Activated T-cell treated with anti-CD3 and anti-CD28 coated beads for 24 hours (primary cell): ENCODE results near the gene NEDD4L.

Experiments
- DNase-seq: peaks from one replicate; pipeline ENCODE4 v3.0.0-alpha.2; 2020; ENCODE audit warnings: low read depth

Gene NEDD4L

DNA sequence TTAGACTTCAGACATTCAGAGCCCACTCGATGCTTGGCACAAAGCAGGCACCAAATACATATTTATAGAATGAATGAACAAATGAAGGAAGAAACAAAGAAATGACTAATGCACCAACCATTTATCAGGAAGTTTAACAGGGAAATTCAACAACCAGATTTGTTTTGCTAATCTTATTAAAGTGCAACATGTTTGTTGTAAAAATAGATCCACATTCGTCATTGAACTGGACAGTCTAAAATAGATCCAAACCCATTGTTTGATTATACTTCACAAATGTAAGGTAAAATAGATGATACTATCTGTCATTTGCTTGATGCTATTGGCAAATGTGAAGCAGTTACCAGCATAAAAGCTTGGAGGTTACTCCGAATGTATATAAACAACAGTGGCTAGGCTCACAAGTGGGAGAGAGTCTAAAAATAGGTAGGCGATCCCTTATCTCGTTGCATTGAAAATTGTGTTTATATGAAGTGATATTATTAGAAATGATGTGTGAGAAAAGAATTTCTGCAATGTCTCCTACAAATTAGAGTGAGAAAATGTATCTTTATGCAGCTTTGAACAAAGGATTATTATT, 246.2 kb downstream of the NEDD4L start:
- DNase-seq = no peak

DNA sequence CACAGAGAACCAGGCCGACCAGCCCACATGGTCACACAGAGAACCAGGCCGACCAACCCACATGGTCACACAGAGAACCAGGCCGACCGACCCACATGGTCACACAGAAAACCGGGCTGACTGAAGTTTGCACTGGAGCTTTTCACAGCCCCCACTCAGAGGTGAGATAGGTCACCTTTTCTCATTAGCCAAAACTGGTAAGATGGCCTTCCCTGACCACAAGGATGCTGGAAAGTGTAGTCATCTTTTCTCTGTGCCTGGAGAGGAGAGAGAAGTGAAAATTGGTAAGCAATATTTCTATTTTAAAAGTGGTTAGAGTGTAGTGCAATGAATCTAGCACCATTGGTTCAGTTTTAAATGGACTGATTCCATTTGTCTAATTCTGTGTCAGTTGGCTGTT, 247.1 kb downstream of the NEDD4L start:
- DNase-seq = no peak

DNA sequence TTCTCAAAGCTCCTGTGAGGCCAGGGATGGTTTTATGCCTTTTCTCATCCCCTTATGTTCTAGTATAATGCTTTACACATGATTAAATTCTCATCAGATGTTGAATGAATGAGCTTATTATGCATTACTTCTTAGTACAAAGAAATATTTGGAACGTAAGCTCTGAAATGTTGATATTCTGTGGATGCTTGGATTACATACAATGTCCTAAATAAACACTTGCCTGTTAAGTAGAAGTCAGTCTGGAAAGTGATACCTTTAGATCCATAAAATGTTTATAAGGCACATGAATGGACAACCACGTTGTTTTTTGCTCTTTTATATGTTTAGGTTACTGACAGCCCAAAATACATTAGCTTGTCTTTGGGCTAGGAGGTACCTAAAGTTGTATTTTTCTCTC, 248.6 kb downstream of the NEDD4L start:
- no peak for DNase-seq

DNA sequence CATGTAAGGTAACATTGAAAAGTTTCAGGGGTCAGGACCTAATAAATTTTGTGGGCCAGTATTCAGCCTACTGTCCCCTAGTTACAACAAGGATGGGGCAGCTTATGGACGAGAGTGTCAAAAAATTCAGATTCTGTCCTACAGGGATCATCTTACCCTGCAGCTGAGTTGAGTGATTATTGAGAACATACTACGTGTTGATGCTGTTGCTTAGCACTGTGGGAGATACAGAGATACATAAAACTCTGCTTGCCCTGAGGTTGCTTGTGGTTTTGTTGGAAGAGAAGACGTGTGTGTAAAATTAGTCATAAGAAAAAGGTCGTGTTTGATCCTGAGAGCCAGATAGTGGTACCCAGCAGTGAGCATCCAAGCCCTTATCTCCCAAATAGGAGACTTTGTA, 253.2 kb downstream of the NEDD4L start:
- DNase-seq = no peak

DNA sequence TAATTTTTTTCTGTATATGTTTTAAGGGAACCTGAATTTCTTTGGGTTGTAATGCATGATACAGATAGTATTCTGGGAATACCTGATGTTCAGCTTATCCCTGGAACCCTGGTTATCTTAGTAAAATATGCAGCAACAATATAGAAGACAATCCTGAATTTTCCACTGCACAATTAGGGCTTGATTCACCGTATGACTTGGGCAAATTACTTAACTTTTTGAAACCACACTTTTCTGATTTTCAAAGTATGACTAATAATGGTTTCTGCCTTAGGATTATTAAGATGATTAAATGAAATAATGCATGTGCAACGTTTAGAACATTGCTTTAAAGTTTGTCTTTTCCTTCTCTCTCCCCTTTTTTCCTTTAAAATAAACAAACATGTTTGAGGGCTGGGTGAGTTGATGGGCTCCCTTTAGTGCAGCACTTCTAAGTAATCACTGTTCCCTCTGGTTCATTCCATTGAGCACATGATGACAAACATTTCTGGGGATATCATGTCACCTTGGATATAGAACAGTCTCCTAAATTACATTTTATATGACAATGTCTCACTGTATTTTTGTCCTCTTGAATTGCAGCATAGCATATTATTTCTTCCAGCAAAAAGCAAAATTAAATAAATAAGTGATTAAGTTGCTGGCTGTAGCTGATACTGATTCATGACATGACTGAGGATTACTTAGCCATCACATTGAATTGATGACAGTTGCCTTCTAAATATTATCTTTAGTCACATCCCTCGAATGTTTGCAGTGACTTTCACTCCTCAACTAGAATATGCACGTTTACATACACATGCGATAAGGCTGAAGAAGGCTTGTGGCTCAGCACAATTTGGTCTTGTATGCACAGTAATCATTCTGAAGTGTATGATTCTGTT, 254.5 kb downstream of the NEDD4L start:
- DNase-seq = no peak

DNA sequence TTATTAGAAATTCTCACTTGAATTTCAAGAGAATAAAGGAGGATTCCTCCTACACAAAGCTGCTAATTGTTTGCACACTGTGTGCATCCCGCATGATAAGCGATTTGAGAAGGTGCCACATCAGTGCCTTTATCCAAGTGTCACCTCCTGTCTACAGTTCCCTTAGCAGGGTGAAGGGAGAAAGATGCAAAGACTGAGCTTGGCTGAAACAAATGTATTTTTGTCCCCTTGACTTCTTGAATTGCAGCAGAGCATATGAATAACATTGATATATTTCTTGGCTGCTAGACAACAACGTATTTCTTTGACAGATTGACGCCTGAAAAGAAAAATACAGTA, 255.1 kb downstream of the NEDD4L start:
- no peak for DNase-seq

DNA sequence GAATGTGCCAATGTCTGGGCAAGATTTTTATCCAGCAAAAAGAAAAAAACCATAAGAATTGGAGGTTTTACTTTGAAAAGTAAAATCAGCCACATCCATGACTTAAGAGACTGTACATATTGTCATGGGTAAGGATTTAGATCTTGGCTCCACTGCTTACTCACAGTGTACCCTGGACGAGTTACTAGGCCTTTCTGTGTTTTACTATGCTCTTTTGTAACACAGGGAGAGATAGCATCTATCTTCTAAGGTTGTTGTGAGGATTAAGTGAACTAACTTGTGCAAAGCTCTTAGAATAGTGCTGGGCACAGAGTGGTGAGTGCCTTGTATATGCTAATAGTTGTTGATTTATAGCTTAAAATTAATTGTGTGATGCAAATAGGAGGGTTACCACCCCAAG, 255.9 kb downstream of the NEDD4L start:
- DNase-seq = no peak

DNA sequence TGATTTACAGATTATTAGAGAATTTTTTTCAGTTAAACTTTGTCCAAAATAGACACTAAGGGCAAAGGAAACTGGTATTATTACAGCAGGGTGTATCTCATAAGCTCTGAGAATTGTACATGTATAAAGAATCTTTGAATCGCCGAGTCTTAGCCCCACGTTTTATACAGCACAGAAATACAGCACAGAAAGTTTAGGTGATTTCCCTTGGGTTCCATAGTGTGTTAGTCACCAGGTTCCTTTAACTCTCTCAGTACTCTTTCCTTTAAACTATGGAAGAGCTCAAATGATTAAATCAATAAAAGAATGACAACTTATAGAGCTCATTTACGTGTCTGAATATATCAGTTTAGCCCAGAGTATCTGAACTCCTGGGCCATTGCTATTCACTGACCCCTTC, 256.8 kb downstream of the NEDD4L start:
- DNase-seq = no peak

DNA sequence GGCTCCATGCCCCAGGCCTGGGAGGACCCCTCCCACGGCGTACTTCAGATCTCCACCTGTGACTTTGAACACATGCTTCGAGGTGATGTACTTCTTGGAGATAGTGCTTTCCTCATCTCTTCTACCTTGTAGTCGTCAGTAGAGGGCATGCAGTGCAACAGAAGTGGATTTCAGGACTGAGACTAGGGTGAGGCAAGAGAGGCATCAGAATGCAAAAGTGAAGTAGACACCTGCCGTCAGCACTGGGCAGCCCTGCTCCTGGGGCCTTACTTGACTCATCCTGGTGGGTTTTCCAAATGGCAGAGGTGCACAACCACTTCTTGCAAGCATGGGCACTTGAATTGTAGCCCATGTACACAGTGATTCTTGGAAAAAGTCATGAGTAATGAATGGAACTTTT, 258.8 kb downstream of the NEDD4L start:
- DNase-seq = no peak

DNA sequence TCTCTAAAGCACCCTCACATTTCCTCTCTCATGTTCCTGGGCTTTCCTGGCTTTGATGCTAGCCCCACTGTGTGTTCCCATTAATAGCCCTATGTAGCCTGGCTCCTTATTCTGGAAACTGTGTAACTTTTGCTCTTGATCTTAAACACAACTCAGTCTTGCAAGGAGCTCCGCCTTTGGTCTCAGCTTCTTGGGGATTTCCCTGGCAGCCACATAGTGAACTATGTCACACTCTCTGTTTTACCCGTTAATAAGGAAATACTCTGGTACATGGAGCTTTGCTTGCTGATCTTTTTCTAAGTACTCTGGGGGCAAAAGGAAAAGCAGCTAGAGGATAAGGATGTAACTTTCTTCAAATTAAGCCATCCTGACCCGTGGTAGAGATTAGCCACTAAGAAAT, 259.3 kb downstream of the NEDD4L start:
- no peak for DNase-seq

DNA sequence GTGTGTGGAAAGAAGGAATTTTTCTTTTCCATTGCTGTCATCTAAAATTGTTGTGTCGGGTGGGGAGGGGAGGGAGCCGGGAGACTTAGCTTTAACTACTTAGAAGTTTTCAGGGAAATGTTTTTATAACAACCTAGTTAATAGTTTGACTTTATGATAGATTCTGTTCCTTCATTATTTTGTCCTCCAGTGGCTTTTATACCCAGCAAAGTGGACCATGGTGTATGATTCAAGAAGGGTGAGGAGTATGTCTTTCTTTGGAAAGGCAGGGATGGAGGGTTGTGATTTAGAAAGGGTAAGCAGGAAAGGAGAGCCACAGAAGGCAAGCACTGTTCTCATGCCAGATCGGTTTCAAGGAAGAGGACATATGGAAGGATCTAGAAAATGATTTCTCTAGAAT, 261.8 kb downstream of the NEDD4L start:
- no peak for DNase-seq

DNA sequence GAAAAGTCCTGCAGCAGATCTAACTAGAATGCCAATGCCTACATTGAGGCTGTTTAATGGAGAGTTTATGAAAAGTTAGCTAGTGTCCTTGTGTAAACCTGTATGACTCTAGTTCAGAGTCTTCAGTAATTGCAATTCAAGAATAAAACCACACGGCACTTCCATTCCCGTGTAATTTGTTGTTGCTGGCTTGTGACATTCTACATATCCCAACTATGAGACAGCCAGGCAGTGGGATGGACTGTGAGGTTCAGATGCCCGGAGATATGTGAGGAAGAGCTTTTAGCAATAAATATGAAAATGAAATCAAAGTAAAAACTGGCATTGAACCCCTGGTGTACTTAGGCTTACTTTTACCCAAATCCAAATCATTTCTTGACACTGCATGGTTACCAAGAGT, 263.4 kb downstream of the NEDD4L start:
- DNase-seq = no peak

DNA sequence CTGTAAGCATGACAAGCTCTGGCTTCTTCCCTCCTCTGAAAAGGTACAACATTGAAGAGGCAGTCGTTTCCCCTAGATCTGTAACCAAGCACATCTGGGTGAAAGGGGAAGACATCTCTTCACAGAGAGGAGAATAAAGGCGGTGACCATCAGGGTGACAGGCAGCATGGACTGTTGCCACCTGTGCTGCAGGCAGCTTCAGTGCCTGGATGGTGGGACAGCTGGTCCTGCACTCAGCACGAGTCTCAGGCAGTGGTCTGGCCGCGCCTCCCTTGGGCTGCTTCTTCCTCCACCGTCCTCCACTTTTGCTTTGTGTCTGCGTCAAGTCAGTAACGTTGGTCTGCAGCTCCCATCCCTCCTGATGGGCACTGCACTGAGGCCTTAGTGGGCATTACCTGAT, 264.4 kb downstream of the NEDD4L start:
- DNase-seq = no peak

DNA sequence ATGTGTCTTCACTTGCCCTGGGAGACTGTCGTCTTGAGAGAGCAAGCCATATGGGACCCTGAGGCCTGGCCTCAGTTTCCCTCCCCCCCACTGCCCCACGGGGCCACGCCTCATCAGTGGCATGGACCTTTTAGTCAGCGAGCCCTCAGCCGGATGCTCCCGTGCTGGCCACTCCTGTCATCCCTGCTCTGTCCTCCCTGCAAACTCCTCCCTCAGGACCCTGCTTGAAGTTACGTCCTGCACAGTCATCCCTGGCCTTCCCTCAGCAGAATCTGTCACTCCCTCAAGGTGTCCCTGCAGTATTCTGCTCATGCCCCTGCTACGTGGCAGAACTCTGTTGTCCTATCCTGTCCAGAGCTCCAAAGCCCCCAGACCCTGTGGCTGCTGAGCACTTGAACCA, 265.1 kb downstream of the NEDD4L start:
- no peak for DNase-seq

DNA sequence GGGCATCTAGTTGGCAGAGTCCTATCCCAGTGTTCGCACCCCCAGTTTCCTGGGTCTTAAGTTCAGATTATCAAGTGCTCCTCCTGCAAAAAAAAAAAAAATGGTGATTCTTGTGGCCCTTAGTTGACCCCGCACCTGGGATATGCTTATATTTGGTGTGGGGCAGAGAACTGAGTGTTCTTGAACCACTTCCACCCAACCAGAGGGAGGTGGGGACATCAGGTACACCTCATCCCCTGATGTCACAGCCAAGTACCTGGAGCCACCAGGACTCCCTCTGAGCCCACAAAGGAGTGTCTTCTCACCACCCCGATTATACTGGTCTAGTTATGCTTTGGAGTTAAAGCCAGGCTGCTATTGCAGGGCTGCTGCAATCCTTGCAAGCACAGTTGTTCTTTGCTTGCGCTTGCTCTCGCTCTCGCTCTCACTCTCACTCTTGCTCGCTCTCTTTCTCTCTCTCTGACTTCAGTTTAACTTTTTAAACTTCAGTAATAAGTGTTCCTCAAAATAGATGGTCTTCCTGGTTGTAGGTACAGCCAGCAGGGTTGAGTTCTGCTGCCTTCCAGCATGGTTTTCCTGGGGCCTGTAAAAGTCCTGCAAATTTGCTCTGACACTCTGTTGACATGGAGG, 265.7 kb downstream of the NEDD4L start:
- DNase-seq = no peak

DNA sequence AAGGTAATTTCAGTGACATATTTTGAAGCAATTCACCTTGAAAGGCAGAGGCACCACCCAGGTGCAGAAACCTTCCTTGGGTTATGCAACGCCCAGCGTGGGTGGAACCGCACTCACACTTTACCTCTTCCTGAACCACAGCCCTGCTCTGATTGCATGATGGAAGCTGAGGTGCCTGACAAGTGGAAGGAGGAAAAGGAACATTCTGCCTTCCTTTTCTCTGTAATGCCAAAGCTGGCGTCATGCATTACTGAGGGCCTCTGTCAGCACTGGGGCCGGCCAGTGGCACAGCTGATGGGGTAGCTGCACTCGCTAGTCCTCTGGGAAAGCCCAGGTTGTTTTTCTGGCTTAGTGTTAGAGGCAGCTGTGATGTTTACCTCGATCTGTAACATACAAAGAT, 266.5 kb downstream of the NEDD4L start:
- peak; percentile 14 for DNase-seq

DNA sequence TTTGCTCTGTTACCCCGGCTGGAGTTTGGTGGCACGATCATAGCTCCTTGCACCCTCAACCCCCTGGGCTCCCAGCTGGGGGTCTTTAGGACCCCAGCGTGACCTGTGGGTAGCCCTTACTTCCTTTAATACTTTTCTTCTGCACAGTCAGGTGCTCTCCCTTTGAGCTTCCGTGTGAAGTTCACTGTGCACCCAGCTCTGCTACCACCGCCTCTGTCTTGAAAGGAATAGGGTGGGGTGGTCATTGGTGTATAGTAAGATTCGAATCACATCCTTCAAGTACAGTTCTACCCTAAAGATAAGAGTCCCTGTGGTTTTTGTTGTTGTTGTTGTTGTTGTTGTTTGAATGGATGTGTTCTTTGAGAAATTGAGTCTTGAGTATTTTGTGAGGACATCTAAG, 267.4 kb downstream of the NEDD4L start:
- DNase-seq = no peak

DNA sequence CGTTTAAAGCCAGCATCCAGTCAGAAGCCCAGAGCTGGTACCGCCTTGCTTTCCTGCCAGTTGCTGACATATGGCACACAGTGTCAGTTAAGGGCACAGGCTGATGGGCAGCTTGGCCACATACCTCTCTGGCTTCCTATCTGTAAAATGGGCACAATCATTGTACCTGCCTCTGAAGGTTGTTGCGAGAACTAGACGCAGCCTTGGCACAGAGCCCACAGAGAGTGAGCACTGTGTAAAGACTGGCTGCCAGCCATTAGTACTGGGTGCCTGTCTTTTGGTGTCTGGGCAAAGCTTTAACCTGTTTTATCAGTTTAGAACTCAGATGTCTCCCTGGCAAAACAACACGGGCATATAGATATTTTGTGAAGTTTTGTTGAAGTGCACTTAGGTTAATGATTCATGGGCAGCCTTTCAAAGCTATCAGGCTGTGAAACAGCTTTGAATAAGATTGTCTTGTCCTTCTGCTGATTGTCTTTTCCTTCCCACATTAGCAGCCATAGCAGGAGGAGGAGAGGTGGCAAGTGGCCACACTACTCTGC, 269.5 kb downstream of the NEDD4L start:
- no peak for DNase-seq

DNA sequence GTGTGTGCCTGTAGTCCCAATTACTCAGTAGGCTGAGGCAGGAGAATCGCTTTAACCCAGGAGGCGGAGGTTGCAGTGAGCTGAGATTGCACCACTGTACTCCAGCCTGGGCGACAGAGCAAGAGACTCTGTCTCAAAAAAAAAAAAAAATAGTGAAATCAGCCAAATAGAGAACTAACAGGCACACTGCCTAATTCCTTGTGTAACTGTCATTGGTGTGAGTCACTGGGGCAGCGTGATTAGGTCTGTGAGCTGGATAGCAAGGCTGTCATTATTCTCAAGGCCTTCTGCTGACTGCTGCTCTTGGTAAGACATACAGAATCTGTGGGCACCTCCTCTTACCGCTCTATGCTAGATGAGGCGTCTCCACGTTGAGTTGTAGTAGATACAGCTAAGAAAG, 270.3 kb downstream of the NEDD4L start:
- DNase-seq = no peak

DNA sequence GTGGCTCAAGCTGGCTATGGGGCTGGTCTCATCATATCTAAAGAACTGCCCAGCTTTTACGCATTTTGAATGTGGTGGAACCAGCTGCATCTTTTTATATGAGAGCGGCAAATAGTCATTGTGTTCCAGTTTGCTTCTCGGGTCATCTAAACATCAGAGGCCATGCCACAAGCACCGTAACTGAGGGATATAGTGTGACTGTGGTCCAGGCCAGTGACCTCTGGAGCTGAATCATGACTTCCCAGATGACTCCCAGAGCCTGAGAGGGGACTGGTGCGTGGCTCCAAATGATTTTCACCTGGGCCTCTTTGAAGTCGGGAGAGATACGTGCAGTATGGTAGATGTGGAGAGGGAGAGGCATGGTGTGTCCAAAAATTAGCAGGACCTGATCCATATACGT, 271.0 kb downstream of the NEDD4L start:
- DNase-seq = no peak

DNA sequence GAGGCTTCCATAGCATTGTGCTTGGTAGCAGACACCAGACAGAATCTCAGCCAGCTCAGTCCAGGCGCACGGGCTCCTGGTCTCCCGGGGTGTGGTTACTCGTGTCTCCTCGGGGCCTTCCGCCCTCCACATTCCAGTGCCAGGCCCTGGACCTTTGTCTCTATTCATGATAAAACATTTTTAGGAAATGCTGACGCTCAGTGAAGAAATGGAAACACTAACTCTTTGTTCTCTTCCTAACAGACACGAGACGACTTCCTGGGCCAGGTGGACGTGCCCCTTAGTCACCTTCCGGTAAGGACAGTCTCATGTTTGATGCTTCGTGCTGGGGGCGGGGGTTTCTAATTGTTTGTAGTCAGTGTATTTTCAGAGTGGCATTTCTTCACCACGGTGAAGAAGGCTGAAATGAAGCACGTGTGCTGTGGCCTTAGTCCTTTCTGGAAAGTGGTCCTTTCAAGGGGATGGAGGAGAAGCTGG, 271.8 kb downstream of the NEDD4L start:
- no peak for DNase-seq

DNA sequence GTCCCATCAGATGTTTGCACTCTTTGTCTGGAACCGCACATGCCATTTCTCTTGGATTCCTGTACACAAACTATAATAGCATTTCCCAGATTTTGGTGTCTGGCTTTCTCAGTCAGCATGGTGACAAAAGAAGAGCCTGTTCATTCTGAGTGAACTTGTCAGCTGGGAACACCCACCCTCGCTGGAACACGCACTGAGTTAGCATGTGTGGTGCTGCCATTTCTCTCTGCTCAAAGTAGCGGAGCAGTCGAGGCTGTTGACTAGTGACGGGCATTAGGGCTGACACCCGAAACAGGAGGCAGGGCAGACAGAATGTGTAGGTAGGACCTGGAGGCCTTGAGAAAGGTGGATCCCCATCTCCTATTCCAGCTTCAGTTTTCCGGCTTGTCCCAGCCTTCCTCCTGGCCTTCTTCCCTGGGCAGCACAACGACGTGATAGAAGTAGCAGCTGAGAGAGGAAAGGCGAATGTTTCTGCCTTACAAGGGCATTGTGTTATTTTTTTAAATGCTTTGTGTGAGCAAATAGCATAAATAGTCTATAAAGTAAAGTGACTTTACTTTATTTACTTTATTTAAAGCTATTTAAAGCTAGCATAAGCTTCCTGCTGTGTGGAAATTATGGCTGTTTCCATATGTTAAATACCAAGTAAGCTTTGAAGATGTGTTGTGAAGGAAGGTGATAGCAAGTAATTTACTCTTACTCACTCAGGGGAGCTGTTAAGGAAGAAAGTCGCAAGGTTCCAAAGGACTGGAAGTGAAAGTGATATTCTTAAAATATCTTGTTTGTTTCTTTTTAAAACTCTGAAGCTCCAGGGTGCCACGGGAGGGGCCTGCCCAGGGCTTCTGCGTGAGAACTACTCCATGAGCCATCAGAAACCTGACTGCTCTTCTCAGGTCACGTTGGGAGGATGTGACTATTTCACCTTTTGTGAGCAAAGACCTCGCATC, 272.6 kb downstream of the NEDD4L start:
- no peak for DNase-seq
